DMS53 treated with DMSO at 0.1 percent for 48 hours (cell line): ENCODE results near the gene ZBTB8OS.
"Not testable (repeated sequence)": the region's sequence is repeated elsewhere in the genome, so short reads cannot be mapped to it uniquely, and the experiment has no call there.

ENCODE experiments used
- DNase-seq: peaks from one replicate; lab custom pipeline; 2025; ENCODE audit not compliant: unreplicated experiment; lab: John Stamatoyannopoulos, UW

Gene ZBTB8OS

GRCh38 chr1:32650248-32650751, at the start of gene ZBTB8OS:
ZBTB8OS (minus strand) TSS chr1:32650550; CDS start chr1:32650529, 21 bp downstream.
- DNase-seq: peak; percentile 93

DNA sequence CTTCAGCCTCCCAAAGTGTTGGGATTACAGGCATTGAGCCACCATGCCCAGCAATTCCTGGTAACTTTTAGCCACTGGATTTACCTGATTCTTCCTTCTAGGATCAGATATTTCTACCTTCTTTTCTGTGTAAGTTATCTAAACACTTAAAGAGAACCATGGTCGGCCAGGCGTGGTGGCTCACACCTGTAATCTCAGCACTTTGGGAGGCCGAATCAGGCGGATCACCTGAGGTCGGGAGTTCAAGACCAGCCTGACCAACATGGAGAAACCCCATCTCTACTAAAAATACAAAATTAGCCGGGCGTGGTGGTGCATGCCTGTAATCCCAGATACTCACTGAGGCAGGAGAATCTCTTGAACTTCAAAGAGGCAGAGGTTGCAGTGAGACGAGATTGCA, 46.6 kb upstream of the ZBTB8OS start:
- not testable (repeated sequence) for DNase-seq

GRCh38 chr1:32696041-32696440, 45.7 kb upstream of the ZBTB8OS start:
- DNase-seq: no peak

DNA sequence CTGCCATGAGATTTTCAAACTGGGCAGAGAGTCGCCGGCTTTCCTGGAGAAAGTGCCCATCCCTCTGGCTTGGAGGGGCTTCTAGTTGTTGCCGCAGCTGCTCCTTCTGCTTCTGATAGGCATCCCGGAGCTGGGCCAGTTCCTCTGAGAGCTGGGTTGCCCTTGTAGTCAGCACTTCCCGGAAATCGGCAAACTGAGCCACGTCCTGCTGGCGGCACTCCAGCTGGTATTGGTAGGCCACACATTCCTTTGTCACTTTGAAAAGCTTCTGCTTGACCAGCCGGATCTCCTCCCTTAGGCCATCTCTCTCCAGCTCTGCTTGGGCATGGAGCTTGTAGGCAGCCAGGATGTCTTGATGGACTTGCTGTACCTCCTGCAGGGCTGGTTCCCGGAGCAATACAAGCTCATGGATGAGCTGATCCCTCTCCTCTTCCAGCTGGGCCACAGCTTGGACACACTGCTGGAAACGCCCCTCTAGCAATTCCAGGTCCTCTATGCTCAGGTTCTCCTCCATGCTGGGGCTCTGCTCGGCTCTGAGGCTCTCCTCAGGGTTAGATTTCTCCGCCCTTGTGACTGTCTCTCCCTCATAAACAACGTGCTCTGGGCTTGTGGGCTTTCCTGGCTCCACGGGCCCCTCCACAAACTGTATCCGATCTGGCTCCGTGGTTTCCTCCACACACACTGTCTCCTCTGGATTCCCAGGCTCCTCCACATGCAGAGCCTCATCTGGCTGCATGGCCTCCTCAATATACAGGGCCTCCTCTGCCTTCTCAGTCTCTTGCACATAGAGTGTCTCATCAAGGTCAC, 45.0 kb upstream of the ZBTB8OS start:
- no peak for DNase-seq

GRCh38 chr1:32693455-32694174, 43.3 kb upstream of the ZBTB8OS start:
- no peak for DNase-seq

DNA sequence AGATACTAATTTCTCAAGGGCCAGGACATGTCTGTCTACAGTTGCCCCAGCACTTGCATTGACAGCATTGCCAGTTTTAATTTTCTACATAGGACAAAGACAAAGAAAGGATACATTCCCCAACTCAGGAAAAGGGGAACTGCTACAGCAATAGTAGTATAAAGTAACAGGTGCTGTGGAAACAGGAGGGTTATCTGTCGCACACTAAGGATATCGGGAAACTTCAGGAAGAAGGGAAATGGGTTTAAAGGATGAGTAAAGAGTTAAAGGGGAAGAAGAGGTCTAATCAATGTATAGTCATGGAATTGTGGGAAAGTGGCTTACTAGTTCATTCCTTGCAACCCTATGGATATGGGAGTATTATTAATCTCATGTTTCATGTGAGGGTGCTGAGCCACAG, 36.0 kb upstream of the ZBTB8OS start:
- DNase-seq: no peak

- DNase-seq: no peak
Observed at GRCh38 chr1:32685498-32685897, 35.1 kb upstream of the ZBTB8OS start.

DNA sequence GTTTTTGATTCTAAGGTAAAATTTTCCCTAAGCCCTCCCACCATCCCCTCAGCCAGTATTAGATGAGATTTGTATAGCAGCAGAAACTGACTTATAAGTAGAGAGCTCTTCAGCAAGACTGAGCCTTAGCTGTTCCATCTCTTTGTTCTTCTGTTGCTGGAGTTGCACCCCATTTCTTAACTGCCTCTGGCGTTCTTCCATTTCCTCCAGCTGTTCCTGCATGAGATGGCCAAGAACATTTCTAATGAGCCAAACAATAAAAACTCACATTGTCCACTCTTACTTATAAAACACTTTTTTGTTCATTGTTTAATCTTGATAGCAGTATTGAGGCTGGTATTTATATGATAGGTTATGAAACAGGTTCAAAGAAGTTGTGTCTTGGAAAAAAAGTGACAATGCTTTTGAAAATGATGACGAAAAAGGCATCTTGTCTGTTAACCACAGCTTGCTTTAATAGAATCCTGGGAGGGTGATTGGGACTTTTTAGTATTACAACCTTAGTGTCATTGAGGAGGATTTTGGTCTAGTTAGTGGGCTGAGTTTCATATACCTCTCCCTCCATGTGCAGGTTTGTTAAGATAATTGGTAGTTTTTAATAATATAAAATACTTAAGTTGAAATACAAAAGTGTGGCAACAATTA, 33.9 kb upstream of the ZBTB8OS start:
- no peak for DNase-seq

DNA sequence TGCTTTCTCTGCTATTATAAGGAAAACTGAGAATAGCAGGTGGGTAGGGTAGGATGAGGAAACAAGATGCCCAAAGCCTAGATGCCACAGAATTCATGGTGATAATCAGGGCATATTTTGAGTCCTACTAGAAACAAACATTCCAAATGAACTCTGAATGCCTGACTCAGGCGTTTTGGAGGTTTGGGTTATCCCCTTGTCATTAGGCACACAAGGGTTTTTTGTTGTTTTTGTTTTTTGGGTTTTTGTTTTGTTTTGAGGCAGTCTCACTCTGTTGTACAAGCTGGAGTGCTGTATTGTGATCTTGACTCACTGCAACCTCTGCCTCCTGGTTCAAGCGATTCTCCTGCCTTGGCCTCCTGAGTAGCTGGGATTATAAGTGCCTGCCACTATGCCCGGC, 33.0 kb upstream of the ZBTB8OS start:
- no peak for DNase-seq

DNA sequence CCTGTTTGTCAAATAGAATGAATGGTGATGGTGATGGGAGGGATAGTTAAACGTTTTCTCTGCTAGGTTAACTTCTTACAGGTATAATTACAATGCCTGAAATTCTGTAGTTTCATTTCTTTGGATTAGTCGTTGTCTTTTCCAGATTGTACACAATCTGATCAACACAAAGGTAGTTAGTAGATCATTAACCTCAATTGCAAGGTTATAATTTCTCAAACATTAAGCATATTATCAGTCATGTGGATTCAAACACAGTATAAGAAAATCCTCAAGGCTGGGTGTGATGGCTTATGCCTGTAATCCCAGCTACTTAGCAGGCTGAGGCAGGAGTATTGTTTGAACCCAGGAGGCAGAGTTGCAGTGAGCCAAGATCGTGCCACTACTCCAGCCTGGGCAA, 31.6 kb upstream of the ZBTB8OS start:
- no peak for DNase-seq

DNA sequence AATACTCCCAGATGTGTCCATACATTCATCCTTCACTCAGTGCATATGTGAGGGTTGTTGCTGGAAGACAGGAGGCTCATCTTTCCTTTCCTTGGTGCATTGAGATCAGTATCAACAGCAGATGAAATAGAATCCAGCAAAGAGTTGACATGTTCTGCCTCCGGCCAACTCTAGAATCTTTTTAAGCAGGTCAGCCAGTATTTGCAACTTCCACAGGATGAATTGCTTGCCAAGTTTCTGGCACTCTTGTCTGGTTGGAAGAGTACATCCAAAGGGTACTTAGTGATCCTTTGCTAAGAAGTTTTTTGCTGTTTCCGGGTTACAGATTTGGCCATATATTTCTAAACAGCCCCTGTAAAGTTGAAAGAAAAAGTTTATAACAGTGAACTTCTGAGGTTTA, 31.2 kb upstream of the ZBTB8OS start:
- DNase-seq: no peak

DNA sequence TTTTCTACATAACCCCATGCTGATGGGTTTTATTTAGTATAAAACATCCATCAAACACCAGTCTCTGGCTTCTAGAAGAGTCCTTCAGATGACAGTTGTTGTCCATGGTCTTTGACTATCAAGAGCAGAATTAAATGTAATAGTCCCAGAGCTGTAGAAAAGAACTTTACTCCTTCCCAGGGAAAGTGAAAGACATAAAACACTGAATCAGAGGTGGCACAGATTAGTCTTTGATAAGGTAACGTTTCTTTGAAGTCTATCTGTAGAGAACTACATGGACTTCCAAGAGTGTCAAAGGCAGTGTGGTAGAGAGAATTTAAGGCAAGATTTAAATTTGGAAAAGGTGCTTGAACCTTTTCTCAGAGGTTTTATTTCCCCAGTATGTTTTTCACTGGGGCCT, 30.3 kb upstream of the ZBTB8OS start:
- DNase-seq: no peak

GRCh38 chr1:32679993-32680392, 29.6 kb upstream of the ZBTB8OS start:
- not testable (repeated sequence) for DNase-seq

DNA sequence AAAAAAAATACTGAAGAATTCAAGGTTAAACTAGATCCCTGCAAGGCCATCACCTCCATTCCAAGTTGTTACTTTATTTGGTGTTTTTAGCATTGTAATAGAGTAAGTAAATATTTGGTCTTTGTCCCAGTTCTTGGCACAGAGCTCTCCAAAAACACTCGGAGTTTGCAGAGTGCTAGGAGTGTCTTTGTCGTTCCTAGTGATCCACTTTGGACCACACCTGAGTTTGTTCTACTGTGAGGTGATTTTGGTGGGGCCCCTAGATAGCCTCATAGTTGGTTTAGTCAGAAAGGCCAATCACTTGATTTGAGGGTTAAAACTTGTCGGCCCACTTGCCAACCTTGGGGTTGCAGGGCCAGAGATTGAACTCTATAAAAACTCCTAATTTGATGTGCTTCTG, 26.6 kb upstream of the ZBTB8OS start:
- DNase-seq: no peak

DNA sequence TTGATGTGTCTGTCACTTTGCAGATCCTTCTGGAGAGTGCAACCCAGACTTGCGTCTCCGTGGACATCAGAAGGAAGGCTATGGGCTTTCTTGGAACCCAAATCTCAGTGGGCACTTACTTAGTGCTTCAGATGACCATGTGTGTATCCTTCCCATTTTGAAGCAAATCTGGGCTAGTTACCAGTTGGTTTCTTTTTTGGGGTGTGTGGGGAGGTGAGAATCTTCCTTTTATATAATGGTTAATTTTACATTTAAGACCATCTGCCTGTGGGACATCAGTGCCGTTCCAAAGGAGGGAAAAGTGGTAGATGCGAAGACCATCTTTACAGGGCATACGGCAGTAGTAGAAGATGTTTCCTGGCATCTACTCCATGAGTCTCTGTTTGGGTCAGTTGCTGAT, 18.4 kb upstream of the ZBTB8OS start:
- not testable (repeated sequence) for DNase-seq

DNA sequence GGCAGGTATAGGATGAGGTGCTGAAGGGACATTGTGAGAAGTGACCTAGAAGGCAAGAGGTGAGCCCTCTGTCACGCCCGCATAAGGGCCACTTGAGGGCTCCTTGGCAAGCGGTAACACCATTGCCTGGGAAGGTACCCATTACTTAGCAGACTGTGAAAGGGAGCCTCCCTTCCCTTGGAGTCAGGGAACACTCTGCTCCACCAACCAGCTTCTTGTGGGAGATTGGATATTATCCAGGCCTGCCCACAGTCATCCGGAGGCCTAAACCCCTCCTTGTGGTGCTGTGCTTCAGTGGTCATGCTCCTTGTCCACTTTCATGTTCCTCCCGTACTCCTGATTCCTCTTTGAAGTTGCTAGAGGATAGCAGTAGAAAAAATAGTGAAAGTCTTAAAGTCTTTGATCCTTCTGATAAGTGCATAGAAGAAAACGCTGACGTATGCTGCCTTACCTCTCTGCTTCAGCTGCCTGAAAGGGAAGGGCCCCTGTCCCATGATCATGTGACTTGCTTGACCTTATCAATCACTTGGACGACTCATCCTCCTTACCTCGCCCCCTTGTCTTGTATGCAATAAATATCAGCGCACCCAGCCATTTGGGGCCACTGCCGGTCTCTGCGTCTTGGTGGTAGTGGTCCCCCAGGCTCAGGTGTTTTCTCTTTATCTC, 16.7 kb upstream of the ZBTB8OS start:
- no peak for DNase-seq

DNA sequence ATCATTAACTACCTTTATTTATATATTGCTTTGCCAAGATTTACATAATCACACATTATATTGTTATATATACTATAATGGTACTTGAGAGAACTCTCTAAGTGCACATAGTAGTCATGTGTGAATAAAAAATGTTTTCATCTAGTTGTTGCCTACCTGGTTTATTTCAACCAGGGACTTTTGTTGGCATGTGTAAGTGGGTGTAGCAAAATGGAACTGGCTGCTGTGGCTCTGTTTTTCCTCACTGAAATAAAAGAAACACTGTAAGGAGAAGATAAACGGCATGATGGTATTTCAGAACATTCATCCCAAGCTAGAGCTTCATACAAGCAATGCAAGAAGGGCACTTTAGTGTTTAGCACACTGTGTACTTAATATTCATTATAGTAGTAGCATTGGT, 15.6 kb upstream of the ZBTB8OS start:
- DNase-seq: no peak

GRCh38 chr1:32659581-32659980, 9.2 kb upstream of the ZBTB8OS start:
- no peak for DNase-seq

GRCh38 chr1:32652244-32652962, 2.1 kb upstream of the ZBTB8OS start:
- no peak for DNase-seq

DNA sequence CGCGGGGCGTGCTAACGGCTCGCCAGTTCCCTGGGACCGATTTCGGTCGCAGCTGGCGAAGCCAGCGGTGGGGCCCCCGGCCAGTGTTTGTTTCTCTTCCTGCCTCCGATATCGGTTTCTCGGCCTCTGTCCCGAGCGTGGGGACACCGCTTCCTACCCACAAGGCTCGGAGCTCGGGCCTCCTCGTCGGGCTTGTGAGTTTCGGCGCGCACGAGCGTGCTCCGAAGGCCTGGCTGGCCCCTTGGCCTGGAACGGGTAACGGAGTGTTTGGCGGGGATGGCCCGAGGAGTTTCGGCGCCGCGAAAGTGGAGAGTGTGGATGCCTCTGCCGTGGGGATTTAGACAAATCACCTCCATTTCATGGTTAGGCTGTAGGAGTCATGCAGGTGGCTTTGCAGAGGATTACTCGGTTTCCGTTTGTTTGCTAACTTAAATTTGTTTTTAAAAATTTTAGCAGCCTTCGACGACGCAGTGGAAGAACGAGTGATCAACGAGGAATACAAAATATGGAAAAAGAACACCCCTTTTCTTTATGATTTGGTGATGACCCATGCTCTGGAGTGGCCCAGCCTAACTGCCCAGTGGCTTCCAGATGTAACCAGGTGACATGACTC, 1.2 kb upstream of the ZBTB8OS start:
- DNase-seq: no peak
